ENCODE results near the gene MFSD6.

DNA sequence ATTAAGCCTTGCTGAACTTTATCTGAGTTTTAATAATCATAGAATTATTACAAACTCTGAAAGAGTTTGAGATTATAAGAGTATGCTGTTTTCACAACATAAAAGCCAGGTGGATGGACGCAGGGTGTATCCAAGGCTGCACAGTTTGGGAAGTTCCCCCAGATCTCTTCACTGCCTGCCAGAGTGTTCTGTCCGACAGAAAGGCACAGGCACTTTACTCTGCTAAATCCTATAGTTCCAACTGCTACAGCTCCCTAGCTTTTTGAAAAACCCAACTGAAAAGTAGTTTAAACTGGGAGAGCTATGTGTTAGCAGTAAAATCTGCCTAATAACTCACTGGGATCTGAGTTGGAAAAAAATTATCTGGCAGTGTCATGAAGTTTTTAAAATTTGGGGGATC lies 38.0 kb downstream of the MFSD6 start:
- TF ChIP-seq, protein P1, sequence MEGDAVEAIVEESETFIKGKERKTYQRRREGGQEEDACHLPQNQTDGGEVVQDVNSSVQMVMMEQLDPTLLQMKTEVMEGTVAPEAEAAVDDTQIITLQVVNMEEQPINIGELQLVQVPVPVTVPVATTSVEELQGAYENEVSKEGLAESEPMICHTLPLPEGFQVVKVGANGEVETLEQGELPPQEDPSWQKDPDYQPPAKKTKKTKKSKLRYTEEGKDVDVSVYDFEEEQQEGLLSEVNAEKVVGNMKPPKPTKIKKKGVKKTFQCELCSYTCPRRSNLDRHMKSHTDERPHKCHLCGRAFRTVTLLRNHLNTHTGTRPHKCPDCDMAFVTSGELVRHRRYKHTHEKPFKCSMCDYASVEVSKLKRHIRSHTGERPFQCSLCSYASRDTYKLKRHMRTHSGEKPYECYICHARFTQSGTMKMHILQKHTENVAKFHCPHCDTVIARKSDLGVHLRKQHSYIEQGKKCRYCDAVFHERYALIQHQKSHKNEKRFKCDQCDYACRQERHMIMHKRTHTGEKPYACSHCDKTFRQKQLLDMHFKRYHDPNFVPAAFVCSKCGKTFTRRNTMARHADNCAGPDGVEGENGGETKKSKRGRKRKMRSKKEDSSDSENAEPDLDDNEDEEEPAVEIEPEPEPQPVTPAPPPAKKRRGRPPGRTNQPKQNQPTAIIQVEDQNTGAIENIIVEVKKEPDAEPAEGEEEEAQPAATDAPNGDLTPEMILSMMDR (IDR thresholded peaks at IDR 0.05): no peak
- no peak for TF ChIP-seq POLR2A (IDR thresholded peaks at IDR 0.05)

Measured in esophagus squamous epithelium (tissue), 4 donors.